ENCODE data around the gene POLD2.

The POLD2 gene

GRCh38 chr7:44110719-44111635 is 12.4 kb downstream of the POLD2 start:
- Histone ChIP-seq H3K27me3 (ENCODE audit: insufficient read depth, low read length) (no peaks in the 10 kb centered on the region), H3K36me3 (ENCODE audit: insufficient read depth, low read length) (peaks cover 18% of the 10 kb centered on the region), H3K4me3 (ENCODE audit: low read length) (no peak overlapping the region), H3K4me1 (ENCODE audit: insufficient read depth, low read length) (no peaks in the 10 kb centered on the region), H3K9me3 (ENCODE audit: low read length) (peaks cover 2% of the 10 kb centered on the region), H2AFZ (ENCODE audit: low read depth, low read length) (no peak overlapping the region)

DNA sequence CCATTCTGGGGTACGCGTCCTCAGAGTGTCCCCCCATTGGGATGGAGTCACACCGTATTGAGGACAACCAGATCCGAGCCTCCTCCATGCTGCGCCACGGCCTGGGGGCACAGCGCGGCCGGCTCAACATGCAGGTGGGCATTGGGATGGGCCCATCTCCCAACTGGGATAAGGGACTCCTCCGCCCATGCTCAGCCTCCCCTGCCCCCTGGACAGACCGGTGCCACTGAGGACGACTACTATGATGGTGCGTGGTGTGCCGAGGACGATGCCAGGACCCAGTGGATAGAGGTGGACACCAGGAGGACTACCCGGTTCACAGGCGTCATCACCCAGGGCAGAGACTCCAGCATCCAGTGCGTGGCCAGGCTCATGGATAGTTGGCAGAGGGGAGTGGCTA is 13.4 kb downstream of the POLD2 start:
- no peak overlapping the region for H2AFZ ChIP-seq (ENCODE audit: low read depth, low read length)
- peaks cover 2% of the 10 kb centered on the region for H3K9me3 ChIP-seq (ENCODE audit: low read length)
- H3K4me1 ChIP-seq (ENCODE audit: insufficient read depth, low read length): peaks cover 6% of the 10 kb centered on the region
- H3K4me3 ChIP-seq (ENCODE audit: low read length): no peak overlapping the region
- H3K27me3 ChIP-seq (ENCODE audit: insufficient read depth, low read length): no peaks in the 10 kb centered on the region
- peaks cover 13% of the 10 kb centered on the region for H3K36me3 ChIP-seq (ENCODE audit: insufficient read depth, low read length)

GRCh38 chr7:44108768-44109750 is 14.3 kb downstream of the POLD2 start:
- Histone ChIP-seq H3K27me3 (ENCODE audit: insufficient read depth, low read length) (no peaks in the 10 kb centered on the region), H3K4me3 (ENCODE audit: low read length) (no peak overlapping the region), H2AFZ (ENCODE audit: low read depth, low read length) (no peak overlapping the region), H3K36me3 (ENCODE audit: insufficient read depth, low read length) (peaks cover 5% of the 10 kb centered on the region), H3K4me1 (ENCODE audit: insufficient read depth, low read length) (peaks cover 6% of the 10 kb centered on the region), H3K9me3 (ENCODE audit: low read length) (peaks cover 2% of the 10 kb centered on the region)

DNA sequence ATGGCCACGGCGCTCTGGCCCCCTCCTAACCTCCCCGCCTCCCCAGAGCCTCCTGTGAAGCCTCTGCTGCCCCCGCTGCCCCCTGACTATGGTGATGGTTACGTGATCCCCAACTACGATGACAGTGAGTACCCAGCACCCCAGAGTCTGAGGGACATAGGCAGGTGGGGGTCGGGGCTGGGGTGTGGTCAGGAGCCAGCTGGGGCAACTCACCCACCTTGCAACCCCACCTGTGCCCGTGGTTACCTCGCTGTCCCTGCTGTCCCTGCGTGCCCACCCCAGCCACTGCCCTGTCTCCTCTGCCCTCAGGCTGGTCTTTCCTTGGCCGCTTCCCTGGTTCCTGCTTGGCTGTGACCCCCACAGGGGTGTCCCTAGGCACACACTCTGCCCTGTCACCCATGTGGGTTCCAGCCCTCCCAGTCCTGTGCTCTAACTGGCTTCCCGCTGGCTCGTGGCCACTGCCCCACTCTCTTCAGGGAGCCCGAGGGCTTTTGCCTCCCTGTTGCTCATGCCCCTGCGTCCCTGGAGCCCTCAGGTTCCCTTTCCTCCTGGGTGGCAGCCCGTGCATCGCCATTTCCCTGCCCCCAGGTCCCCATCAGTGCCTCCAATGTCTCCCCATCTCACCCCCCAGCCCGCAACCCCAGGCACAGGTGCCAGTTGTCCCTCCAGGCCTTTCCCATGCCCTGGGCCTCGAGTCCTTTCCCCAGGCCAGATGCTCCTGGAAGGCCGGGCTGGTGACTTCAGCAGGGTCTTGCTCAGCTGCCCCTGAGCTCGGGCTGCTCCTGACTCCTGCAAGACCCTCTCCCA is 15.2 kb downstream of the POLD2 start:
- Histone ChIP-seq H3K36me3 (ENCODE audit: insufficient read depth, low read length) (no peaks in the 10 kb centered on the region), H3K9me3 (ENCODE audit: low read length) (peaks cover 2% of the 10 kb centered on the region), H3K4me1 (ENCODE audit: insufficient read depth, low read length) (peaks cover 6% of the 10 kb centered on the region), H3K27me3 (ENCODE audit: insufficient read depth, low read length) (peaks cover 2% of the 10 kb centered on the region), H3K4me3 (ENCODE audit: low read length) (no peak overlapping the region), H2AFZ (ENCODE audit: low read depth, low read length) (no peak overlapping the region)

- H3K27me3 ChIP-seq (ENCODE audit: insufficient read depth, low read length): peaks cover 4% of the 10 kb centered on the region
- H3K4me1 ChIP-seq (ENCODE audit: insufficient read depth, low read length): peaks cover 6% of the 10 kb centered on the region
- H3K36me3 ChIP-seq (ENCODE audit: insufficient read depth, low read length): no peaks in the 10 kb centered on the region
- H3K4me3 ChIP-seq (ENCODE audit: low read length): no peak overlapping the region
- no peaks in the 10 kb centered on the region for H3K9me3 ChIP-seq (ENCODE audit: low read length)
- H2AFZ ChIP-seq (ENCODE audit: low read depth, low read length): no peak overlapping the region
Observed at GRCh38 chr7:44107116-44107960, 16.0 kb downstream of the POLD2 start.

DNA sequence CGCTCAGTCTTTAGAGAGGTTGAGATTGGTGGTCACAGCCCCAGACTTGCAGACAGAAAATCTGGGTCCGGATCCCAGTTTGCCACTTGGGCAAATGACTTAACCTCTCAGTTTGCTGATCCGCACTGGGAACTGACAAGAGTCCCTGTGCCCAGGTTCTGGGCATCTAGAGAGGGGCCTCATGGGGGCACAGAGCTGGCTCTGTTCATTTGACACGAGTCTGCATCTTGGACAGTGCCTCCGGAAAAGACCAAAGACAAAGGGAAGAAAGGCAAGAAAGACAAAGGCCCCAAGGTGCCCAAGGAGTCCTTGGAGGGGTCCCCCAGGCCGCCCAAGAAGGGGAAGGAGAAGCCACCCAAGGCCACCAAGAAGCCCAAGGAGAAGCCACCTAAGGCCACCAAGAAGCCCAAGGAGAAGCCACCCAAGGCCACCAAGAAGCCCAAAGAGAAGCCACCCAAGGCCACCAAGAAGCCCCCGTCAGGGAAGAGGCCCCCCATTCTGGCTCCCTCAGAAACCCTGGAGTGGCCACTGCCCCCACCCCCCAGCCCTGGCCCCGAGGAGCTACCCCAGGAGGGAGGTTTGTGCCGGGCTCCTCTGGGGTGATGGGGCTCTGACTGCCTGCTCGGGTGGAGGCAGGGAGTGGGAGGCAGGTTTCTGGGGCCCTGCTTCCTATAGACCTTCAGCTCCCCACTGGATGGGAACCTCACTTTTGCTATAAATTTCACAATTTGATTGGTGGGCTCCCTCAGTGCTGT is 16.9 kb downstream of the POLD2 start:
- H3K4me3 ChIP-seq (ENCODE audit: low read length): no peak overlapping the region
- H3K36me3 ChIP-seq (ENCODE audit: insufficient read depth, low read length): no peaks in the 10 kb centered on the region
- H3K9me3 ChIP-seq (ENCODE audit: low read length): no peaks in the 10 kb centered on the region

GRCh38 chr7:44105832-44106231 is 17.5 kb downstream of the POLD2 start:
- H3K36me3 ChIP-seq (ENCODE audit: insufficient read depth, low read length): no peaks in the 10 kb centered on the region
- H3K4me3 ChIP-seq (ENCODE audit: low read length): no peak overlapping the region
- H3K27me3 ChIP-seq (ENCODE audit: insufficient read depth, low read length): peaks cover 4% of the 10 kb centered on the region
- H3K4me1 ChIP-seq (ENCODE audit: insufficient read depth, low read length): peaks cover 6% of the 10 kb centered on the region
- no peak overlapping the region for H2AFZ ChIP-seq (ENCODE audit: low read depth, low read length)
- H3K9me3 ChIP-seq (ENCODE audit: low read length): no peaks in the 10 kb centered on the region

More for the DNA sequence above, 16.9 kb downstream of the POLD2 start:
- H3K27me3 ChIP-seq (ENCODE audit: insufficient read depth, low read length): peaks cover 4% of the 10 kb centered on the region
- no peak overlapping the region for H2AFZ ChIP-seq (ENCODE audit: low read depth, low read length)
- peaks cover 6% of the 10 kb centered on the region for H3K4me1 ChIP-seq (ENCODE audit: insufficient read depth, low read length)

DNA sequence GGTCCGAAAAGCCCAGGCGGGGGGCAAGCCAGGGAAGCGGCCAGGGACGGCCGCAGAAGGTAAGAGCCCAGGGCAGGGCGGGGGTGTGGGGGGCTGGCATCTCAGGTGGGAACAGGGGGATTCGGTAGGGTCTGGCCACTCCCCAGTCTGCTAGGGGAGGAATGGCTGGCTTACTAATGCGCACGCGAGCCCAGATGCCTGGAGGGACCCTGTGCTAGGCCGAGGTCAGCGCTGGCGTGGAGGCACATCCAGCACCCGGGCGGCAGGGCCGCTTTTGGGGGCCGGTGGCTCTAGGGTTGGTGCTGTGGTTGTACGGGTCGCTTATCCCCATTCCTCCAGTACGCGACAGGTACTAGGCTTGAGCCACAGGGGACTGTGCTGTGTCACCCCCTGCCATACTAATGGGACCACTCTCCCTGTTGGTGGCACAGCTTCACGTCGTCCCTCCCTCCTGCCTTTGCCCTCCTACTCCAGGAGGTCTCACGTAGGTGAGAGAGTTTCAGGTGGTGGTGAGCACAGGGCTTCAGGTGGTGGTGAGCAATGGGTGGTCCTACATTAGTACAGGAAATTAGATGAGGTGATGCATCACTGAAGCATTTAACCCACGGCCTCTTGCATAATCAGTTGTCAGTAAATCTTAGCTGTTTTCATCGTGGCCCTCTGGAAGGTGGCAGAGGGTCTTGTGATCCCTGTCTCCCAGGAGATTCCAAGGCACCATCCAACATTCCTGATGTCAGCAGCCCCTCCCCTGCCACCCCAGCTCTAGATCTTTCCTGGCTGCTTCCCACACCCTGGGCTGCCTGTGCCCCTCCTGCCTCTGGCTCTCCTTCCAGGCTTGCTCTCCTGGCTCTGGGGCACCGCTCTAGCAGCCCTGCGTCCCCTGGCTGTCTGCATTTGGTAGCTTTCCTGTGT is 18.2 kb downstream of the POLD2 start:
- Histone ChIP-seq H3K36me3 (ENCODE audit: insufficient read depth, low read length) (no peaks in the 10 kb centered on the region), H2AFZ (ENCODE audit: low read depth, low read length) (no peak overlapping the region), H3K27me3 (ENCODE audit: insufficient read depth, low read length) (peaks cover 4% of the 10 kb centered on the region), H3K4me3 (ENCODE audit: low read length) (no peak overlapping the region), H3K4me1 (ENCODE audit: insufficient read depth, low read length) (peaks cover 10% of the 10 kb centered on the region), H3K9me3 (ENCODE audit: low read length) (no peaks in the 10 kb centered on the region)

- peaks cover 4% of the 10 kb centered on the region for H3K27me3 ChIP-seq (ENCODE audit: insufficient read depth, low read length)
- no peaks in the 10 kb centered on the region for H3K9me3 ChIP-seq (ENCODE audit: low read length)
- no peaks in the 10 kb centered on the region for H3K36me3 ChIP-seq (ENCODE audit: insufficient read depth, low read length)
- H2AFZ ChIP-seq (ENCODE audit: low read depth, low read length): no peak within 1 kb of the TSS
- H3K4me3 ChIP-seq (ENCODE audit: low read length): peak within 1 kb of the TSS; percentile 21
- H3K4me1 ChIP-seq (ENCODE audit: insufficient read depth, low read length): peaks cover 14% of the 10 kb centered on the region
Observed at GRCh38 chr7:44103923-44104859, 19.2 kb downstream of the POLD2 start, which contains the start of gene AEBP1. AEBP1 (plus strand) TSS chr7:44104345; CDS start chr7:44104666, 321 bp downstream.

DNA sequence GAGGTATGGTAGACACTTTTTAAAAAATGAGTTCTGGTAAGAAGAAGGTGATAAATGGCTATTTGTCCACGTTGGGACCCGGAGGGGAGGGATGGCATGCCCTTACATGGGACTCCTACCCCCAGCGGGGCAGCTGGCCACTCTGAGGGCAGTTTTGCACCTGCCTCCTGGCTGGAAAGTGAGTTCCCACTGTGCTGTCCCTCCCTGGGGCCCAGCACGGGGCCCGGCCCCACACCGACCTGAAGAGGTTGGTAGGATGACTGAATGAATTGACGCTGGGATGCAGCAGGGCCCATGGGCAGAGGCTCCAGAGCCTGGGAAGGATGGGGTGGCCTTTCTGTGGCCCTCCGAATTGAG is 19.8 kb downstream of the POLD2 start:
- no peak overlapping the region for H2AFZ ChIP-seq (ENCODE audit: low read depth, low read length)

More for the DNA sequence above, 19.8 kb downstream of the POLD2 start:
- Histone ChIP-seq H3K36me3 (ENCODE audit: insufficient read depth, low read length) (no peaks in the 10 kb centered on the region), H3K27me3 (ENCODE audit: insufficient read depth, low read length) (peaks cover 4% of the 10 kb centered on the region), H3K9me3 (ENCODE audit: low read length) (no peaks in the 10 kb centered on the region), H3K4me3 (ENCODE audit: low read length) (peak overlapping the region; percentile 21), H3K4me1 (ENCODE audit: insufficient read depth, low read length) (peaks cover 14% of the 10 kb centered on the region)

All from neuron (in vitro differentiated cells).